HepG2 (cell line): ENCODE measurements around the gene TMEM154. TPM values are rescaled to one million over a fixed set of nuclear protein-coding genes. Genes with fewer than 3 reads are reported as not detected.

Experiments
- ARID5B ChIP-seq: IDR thresholded peaks from 2 replicates; pipeline ENCODE4 v1.4.0; 2020; ENCODE audit warnings: mild to moderate bottlenecking, missing genetic modification reagents
- CREB1 ChIP-seq, 2 experiments: fragments of 450-650 bp in 1 of 2; IDR thresholded peaks; 2 replicates each; pipeline ENCODE4 v1.6.1; 2016 to 2017; ENCODE audit warnings: control low read depth in 1 of 2, mild to moderate bottlenecking in 1 of 2, missing compliant biosample characterization in 1 of 2, missing genetic modification characterization in 1 of 2
- FOXA3 ChIP-seq: IDR thresholded peaks from 2 replicates; pipeline ENCODE4 v1.6.1; 2016; ENCODE audit warnings: missing genetic modification reagents, missing compliant biosample characterization
- IRF2 ChIP-seq: IDR thresholded peaks from 2 replicates; pipeline ENCODE4 v1.6.1; 2018; ENCODE audit warnings: missing genetic modification reagents, missing compliant biosample characterization
- REXO4 ChIP-seq: sonication (generic); formaldehyde crosslinking; IDR thresholded peaks from 2 replicates; pipeline ENCODE4 v1.8.0; 2022; ENCODE audit warnings: missing genetic modification reagents, mild to moderate bottlenecking, borderline replicate concordance
- ZNF572 ChIP-seq: sonication (generic); formaldehyde crosslinking; IDR thresholded peaks from 2 replicates; pipeline ENCODE4 v1.5.1; 2020; ENCODE audit warnings: mild to moderate bottlenecking, missing genetic modification reagents
- ZNF660 ChIP-seq: sonication (generic); formaldehyde crosslinking; IDR thresholded peaks from 2 replicates; pipeline ENCODE4 v1.5.1; 2020; ENCODE audit warnings: mild to moderate bottlenecking, low read depth, missing genetic modification reagents, borderline replicate concordance
- polyA plus RNA-seq, 8 experiments: library from polyadenylated mRNA; depleted of rRNA in 3 of 8; stranded (reverse) in 7 of 8; unstranded in 1 of 8; fragments of >200 nt; fragmentation: Illumina TruSeq in 4 of 8; extraction: Trizol in 4 of 8; gene quantifications; 2 replicates each; pipeline versions ENCODE4 v1.2.1 to v1.2.3, GENCODE V29; 2011 to 2016; ENCODE audit warnings: low read depth in 4 of 8, missing spikeins in 1 of 8, mixed read lengths in 1 of 8; ENCODE audit not compliant: insufficient read depth in 1 of 8
- total RNA-seq, 5 experiments: library from RNA; depleted of rRNA; stranded (reverse); fragments of >200 nt; fragmentation: Illumina TruSeq; extraction: Trizol; gene quantifications; 2 replicates each; pipeline ENCODE4 v1.2.3, GENCODE V29; 2016; ENCODE audit warnings: low read depth in 1 of 5
- TF ChIP-seq, protein P1 (sequence below), 2 experiments: fragments of 450-650 bp in 1 of 2; sonication (generic) in 1 of 2; formaldehyde crosslinking in 1 of 2; IDR thresholded peaks; 2 replicates each; pipeline versions ENCODE4 v1.6.1 to v1.8.0; 2016 to 2022; ENCODE audit warnings: antibody characterized with exemption in 1 of 2, mild to moderate bottlenecking in 1 of 2, missing genetic modification reagents in 1 of 2

Gene TMEM154
- total and polyA plus RNA-seq, 2 of the 13 experiments (the other 11 are each of a cell fraction or from before 2014, with no cell fraction given) = 0.03 TPM; not detected in 1

DNA sequence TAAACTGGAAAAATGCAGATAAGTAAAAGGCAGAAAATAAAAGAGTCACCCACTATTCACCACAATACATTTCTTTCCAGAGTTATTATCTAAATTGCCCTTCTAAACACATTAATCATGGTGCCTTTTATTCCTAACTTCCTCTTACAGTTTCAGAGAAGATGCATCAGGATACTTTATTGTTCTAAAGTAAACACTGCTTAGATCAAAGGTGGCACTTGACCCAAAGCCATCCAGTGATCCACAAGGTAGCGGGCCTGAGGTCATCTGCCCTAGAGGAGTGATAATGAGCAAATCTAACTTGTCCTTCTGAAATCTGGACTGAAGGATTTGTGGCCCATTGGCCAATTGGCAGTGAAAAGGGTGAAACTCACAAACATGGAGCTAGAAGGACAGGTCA is 12.0 kb upstream of the TMEM154 start (continued):
- peak; percentile 38; the same call in 1 of the 2 replicates for TF ChIP-seq FOXA3 (CRISPR knock-in tag)
- 0 out of 2 replicates have a peak, but pooled peaks have one; percentile 22 for TF ChIP-seq ARID5B (CRISPR knock-in tag)
- TF ChIP-seq REXO4 (CRISPR knock-in tag) = no peak
- no peak for TF ChIP-seq ZNF572 (CRISPR knock-in tag)
- TF ChIP-seq, protein P1, sequence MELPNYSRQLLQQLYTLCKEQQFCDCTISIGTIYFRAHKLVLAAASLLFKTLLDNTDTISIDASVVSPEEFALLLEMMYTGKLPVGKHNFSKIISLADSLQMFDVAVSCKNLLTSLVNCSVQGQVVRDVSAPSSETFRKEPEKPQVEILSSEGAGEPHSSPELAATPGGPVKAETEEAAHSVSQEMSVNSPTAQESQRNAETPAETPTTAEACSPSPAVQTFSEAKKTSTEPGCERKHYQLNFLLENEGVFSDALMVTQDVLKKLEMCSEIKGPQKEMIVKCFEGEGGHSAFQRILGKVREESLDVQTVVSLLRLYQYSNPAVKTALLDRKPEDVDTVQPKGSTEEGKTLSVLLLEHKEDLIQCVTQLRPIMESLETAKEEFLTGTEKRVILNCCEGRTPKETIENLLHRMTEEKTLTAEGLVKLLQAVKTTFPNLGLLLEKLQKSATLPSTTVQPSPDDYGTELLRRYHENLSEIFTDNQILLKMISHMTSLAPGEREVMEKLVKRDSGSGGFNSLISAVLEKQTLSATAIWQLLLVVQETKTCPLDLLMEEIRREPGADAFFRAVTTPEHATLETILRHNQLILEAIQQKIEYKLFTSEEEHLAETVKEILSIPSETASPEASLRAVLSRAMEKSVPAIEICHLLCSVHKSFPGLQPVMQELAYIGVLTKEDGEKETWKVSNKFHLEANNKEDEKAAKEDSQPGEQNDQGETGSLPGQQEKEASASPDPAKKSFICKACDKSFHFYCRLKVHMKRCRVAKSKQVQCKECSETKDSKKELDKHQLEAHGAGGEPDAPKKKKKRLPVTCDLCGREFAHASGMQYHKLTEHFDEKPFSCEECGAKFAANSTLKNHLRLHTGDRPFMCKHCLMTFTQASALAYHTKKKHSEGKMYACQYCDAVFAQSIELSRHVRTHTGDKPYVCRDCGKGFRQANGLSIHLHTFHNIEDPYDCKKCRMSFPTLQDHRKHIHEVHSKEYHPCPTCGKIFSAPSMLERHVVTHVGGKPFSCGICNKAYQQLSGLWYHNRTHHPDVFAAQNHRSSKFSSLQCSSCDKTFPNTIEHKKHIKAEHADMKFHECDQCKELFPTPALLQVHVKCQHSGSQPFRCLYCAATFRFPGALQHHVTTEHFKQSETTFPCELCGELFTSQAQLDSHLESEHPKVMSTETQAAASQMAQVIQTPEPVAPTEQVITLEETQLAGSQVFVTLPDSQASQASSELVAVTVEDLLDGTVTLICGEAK (IDR thresholded peaks at IDR 0.05) = no peak
- TF ChIP-seq, protein P1 (CRISPR knock-in tag; IDR thresholded peaks at IDR 0.05) = no peak
- TF ChIP-seq CREB1 (IDR thresholded peaks at IDR 0.05) = no peak
- no peak for TF ChIP-seq CREB1 (CRISPR knock-in tag; IDR thresholded peaks at IDR 0.05)
- TF ChIP-seq IRF2 (CRISPR knock-in tag) = no peak
- TF ChIP-seq ZNF660 (CRISPR knock-in tag) = no peak
